ENCODE measurements around the gene MYOD1.

MYOD1 gene

GRCh38 chr11:17744151-17744940, 25.0 kb downstream of the MYOD1 start:
- no peak for TF ChIP-seq CTCF (conservative IDR thresholded peaks at IDR 0.05; ENCODE audit: low read depth, low read length)
- H3K4me3 ChIP-seq (ENCODE audit: low read length), result no peak overlapping the region
- no peak for DNase-seq (ENCODE audit: low read depth)

DNA sequence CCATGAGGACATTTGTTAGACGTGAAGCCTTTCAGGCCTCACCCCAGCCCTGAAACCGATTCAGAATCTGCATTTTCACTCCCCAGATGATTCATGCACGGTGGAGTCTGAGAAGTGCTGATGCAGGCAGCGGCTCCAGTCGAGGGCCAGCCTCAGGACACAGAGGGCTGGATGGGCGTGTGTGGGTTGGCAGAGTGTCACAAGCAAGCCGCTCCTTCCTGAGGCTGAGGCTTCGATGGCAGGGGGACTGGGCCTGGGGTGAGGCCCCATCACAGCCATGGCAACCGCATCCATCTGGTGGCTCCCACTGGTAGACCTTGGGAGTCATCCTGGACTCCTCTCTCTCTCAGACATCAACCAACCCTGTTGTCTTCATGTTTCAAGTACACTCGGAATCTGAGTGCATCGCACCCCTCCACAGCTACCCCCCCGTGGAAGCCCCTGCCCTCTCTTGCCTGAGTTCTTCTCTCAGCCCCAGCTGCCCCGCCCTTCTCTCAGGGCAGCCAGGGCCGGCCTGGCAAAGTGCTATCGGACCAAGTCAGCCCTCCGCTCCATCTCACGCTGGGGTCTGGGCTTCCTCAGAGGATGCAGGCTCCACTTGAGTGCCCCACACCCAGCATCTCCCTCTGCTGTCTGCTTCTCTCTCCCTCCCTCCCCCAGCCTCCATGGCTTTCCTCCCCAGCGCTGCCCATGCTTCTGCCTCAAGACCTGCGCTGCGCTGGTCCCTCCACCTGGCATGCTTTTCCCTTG, 25.8 kb downstream of the MYOD1 start:
- no peak for DNase-seq (ENCODE audit: low read depth)
- H3K4me3 ChIP-seq (ENCODE audit: low read length), result no peak overlapping the region
- TF ChIP-seq CTCF (conservative IDR thresholded peaks at IDR 0.05; ENCODE audit: low read depth, low read length), result no peak

GRCh38 chr11:17746096-17746495, 26.7 kb downstream of the MYOD1 start:
- no peak for DNase-seq (ENCODE audit: low read depth)
- no peak overlapping the region for H3K4me3 ChIP-seq (ENCODE audit: low read length)
- TF ChIP-seq CTCF (conservative IDR thresholded peaks at IDR 0.05; ENCODE audit: low read depth, low read length), result no peak

GRCh38 chr11:17747131-17747955, 28.0 kb downstream of the MYOD1 start:
- H3K4me3 ChIP-seq (ENCODE audit: low read length), result no peak overlapping the region
- no peak for TF ChIP-seq CTCF (conservative IDR thresholded peaks at IDR 0.05; ENCODE audit: low read depth, low read length)
- DNase-seq (ENCODE audit: low read depth), result no peak

GRCh38 chr11:17748044-17748443, 28.7 kb downstream of the MYOD1 start:
- TF ChIP-seq CTCF (conservative IDR thresholded peaks at IDR 0.05; ENCODE audit: low read depth, low read length), result no peak
- no peak for DNase-seq (ENCODE audit: low read depth)
- no peak overlapping the region for H3K4me3 ChIP-seq (ENCODE audit: low read length)

DNA sequence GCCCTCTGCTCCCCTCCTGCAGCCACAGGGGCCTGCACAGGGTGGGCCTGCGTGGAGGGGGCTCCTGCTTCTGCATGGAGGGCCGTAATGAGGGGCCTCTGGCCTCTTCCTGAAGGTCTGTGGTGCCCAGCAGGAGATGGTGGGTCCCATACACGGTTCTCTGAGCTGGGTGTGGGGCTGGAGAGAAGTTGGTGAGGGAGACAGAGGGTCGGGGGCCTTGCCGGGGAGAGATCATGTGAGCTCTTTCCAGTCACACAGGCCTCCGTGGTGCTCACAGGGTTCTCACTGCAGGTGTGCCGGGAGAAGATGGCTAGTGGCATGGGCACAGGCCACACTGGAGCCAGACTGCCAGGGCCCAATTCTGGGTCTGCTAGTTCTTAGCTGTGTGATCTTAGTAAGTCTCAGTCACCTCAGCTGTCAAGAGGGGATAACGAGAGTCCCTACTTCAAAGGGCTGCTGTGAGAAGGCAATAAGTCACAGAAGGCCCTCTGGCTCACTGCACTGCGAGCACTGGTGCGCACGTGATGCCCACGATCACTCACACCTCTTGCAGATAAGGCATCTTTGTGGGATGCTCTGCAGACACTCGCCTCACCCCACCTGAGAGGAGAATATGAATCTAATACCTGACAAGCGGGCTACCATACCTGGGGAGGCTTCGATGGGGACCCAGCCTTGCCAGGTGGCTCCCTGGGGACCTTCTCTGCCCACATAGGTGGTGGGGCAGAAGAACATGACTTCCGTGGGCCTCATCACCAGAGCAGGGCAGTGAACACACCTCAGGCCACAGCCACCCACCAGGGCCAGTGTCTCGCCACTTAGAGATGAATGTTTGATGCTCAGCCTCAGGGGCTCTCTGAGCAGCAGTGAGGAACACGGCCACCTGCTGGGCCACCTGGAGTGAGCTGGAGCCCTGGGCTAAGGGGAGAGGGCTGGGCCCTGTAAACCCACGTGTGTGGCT, 29.7 kb downstream of the MYOD1 start:
- H3K4me3 ChIP-seq (ENCODE audit: low read length), result no peak overlapping the region
- no peak for DNase-seq (ENCODE audit: low read depth)
- TF ChIP-seq CTCF (conservative IDR thresholded peaks at IDR 0.05; ENCODE audit: low read depth, low read length), result no peak

Measured in retinal pigment epithelial cell (primary cell).